Activated CD4-positive, alpha-beta T cell treated with anti-CD3 and anti-CD28 coated beads, Interleukin-2, Interleukin-6, amounts not matched to agents 100 ng/mL and 50 ng/mL, durations not matched to agents 16 hours and 8 hours (primary cell): Measurements from ENCODE around the gene CCDC102B.
"Not testable (repeated sequence)": the region's sequence is repeated elsewhere in the genome, so short reads cannot be mapped to it uniquely, and the experiment has no call there.

Experiments used
- DNase-seq: peaks from one replicate; pipeline ENCODE4 v3.0.0-alpha.2; 2020

CCDC102B gene

GRCh38 chr18:68830256-68831045 lies 32.6 kb downstream of the CCDC102B start:
- no peak for DNase-seq

- no peak for DNase-seq
These were observed 35.9 kb downstream of the CCDC102B start for GRCh38 chr18:68833756-68834155.

DNA sequence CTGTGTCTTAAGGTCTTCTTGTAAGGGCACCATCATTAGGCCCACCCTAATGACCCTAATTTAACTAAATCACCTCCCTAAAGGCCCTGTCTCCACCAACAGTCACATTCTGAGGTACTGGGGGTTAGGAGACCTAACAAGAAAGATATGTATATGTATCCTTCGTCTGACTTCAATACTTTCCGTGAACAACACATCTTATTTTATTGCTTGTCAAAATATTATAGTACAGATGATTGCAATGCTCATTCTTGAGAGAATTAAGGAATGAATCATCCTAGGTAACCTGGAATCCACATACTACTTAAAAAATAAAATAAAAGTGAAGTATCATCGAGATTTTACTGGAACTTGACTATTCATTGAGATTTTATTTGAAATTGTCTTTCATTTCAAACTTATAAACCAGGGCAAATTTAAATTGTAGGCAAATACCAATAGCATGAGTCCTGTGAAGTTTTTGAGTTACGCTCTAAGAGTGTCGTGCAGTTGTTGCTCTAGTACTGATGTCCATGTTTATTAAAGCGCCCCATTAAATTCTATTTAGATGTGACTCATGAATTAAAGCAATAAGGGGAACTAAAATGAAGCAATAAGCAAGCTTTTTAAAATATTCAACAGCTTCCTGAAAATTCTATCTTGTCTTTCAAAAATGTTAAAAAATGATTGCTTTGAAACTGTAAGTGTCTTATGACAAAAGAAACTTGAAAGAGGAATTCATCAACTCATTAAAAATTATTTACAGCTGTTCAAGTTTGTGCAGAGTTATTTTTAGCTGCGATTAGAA lies 40.0 kb downstream of the CCDC102B start:
- no peak for DNase-seq

GRCh38 chr18:68839701-68840100 lies 41.8 kb downstream of the CCDC102B start:
- DNase-seq, result no peak

DNA sequence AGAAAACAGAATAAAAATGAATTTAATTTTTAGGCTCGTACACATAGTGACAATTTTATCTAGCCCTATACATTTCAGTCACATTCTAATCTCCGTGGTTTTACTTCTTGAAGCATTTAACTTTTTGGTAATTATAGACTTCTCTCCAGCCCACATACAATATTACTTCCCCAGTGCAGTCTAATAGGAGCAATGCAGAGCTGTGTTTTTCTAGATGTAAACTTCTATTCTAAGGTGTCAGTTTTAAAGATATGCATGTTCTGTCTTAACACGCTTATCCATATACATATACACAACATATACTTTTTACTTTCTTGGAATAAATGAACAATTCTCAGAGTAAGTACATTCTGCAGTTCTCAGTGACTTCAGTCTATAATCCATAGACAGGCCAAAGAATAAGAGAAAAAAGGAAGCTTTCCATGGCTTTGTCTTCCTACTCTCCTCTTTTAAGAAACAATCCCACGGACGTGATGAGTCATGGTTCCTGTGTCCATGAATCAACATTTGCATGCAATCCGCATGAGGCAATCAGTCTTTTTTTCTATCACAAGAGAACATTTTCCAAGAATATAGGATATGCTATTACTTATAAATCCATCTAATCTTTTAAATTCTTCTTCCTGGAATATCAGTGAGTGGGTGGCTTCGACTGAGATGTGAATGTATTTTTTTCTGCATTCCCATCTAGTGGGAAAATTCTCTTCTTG lies 42.8 kb downstream of the CCDC102B start:
- DNase-seq, result no peak

GRCh38 chr18:68841301-68841700 lies 43.4 kb downstream of the CCDC102B start:
- no peak for DNase-seq

DNA sequence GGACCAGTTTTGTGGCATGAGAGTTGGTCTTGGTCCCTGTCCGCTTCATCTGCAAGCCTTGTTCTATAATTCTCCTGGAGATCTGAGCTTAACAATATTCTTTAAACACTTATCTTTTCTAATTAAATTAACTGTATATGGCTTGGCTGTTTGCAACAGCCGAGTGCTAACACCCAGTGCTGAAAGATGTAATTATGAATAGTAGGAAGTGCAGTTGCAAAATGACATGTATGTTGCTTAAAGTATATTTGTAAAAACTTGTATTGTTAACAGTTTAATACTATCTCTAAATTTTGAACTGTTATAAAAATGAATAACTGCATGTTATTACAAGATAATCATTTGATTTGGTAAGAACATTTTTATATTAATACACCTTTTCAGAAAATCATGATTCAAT lies 45.1 kb downstream of the CCDC102B start:
- DNase-seq, result no peak

DNA sequence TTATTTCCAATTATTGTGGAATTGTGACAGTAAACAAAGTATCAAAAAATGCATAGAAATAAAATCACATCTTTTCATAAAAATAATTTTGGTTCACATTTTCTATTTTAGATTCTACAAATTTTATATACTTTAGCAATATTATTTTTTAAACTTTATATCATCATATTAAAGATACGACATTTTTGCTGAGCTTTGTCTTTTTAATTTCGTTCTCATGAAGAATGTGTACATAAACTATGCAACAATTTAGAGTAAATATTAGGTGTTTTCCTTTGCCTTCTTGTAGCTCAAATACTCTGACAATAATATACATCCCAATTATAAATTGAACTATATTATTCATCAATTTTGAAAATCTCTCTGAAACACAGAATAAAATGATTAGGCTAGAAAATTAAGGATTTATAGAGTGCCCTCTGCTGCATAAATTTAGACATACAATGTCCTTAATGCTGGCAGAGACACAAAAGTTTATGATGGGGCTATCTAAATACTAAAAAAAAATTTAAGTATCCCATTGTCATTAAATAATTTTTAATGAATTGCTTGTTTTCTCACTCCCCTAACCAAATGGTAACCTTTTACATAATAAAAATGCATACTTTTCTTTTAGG lies 45.7 kb downstream of the CCDC102B start:
- DNase-seq, result no peak

DNA sequence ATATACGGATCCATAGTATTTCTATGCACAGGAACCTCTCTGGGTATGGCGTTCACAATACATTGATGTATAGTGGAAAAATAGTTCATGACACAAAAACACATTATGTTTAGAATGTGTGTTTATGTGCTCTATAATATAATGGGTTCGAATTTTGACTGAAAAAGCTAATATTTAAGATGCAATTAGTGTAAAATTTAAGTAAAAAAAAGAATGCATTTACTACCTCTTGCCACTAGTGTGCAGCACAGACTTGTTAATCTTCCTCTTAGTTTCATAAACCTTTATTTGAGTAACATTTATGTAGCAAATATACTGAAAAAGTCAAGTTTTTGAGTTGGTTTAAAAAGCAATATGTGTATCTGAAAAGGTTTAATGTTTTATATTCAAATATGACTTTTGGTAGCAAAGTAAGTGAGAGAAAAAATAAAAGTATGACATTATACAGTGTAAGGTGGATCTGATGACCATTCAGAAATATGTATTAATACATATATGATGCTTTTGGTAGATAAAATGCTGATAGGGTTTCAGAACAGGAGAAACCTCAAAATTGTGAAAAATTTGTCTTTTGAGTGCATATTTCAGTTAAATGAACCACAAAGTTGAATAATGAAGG lies 49.4 kb downstream of the CCDC102B start:
- DNase-seq, result no peak

DNA sequence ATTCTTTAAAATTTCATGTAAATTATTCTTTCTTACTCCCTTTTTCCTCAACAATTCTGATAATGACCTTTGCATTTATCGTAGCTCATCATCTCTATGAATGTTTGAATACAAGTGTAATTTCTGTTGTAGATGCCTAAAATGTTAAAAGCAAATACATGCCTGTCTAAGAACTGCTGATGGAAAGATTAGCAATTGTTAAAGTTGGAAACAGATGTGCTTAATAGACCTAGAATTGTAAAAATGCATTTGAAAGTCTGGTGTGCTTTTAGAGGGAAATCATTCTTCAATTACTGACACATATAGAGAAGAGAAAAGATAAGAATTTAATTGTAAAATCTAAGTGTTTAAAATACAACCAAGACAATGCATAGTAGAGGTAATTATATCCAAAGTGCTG lies 50.4 kb downstream of the CCDC102B start:
- DNase-seq, result no peak

- no peak for DNase-seq
These were observed 57.0 kb downstream of the CCDC102B start for GRCh38 chr18:68854786-68855391.

DNA sequence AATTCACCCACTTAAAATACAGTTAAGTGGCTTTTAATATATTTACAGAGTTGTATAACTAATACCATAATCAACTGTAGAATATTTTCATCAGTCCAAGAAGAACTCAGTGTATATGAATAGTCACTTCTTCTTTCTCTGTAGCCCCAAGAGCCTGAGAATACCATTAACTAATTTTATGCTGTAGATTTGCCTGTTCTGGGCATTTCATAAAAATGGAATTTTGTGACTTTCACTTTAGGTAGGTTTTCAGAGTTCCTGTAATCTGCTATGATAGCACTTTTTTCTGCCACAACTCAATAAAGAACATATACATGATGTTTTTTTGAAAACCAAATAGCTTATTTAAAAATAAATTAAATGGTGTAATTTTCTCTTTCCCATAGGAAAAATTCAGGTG lies 57.6 kb downstream of the CCDC102B start:
- no peak for DNase-seq

GRCh38 chr18:68861365-68861764 lies 63.5 kb downstream of the CCDC102B start:
- DNase-seq, result no peak

GRCh38 chr18:68865021-68865420 lies 67.1 kb downstream of the CCDC102B start:
- no peak for DNase-seq

DNA sequence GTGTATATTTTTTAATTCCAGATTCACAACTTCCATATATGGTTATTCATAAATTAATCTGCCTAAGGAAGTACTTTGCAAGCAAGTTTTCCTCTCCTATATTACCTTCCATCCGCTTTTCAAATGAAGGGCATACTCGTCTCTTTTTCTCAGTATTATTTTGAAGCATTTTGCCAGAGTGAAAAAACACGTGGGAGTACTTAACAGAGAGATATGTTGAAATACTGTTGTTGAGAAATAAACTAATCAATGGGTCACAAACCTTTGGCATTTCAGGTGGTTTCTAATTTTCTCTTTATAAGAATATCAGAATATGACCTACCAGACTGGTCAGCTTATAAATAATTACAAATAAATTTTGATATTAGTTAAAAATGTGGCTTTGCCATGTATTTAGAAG lies 67.6 kb downstream of the CCDC102B start:
- DNase-seq, result no peak

DNA sequence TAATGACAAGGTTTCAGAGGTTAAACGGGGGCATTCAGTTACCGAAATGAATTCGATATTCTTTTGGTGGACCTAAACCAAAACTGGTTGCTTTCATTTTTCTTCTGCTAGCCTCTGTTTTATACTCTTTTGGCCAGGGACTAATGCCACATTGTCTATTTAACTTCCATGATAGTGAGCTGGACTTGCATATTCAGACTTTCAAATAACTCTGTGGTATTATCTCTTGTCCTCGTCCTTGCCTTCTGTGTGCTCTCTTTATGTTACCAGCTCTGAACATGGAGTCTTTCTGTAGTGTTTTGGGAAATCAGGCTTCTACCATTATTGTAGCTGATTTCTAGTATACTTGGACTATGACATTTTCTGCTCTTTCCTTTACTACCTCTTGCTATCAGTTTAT lies 75.1 kb downstream of the CCDC102B start:
- no peak for DNase-seq

GRCh38 chr18:68874361-68874760 lies 76.5 kb downstream of the CCDC102B start:
- no peak for DNase-seq

DNA sequence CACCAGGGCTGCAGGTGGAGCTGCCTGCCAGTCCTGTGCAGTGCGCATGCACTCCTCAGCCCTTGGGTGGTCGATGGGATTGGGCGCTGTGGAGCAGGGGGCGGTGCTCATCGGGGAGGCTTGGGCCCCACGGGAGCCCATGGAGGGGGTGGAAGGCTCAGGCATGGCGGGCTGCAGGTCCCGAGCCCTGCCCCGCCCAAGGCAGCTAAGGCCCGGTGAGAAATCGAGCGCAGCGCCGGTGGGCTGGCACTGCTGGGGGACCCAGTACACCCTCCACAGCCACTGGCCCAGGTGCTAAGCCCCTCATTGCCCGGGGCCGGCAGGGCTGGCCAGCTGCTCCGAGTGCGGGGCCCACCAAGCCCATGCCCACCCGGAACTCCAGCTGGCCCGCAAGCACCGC lies 82.1 kb downstream of the CCDC102B start:
- DNase-seq, result not testable (repeated sequence)

DNA sequence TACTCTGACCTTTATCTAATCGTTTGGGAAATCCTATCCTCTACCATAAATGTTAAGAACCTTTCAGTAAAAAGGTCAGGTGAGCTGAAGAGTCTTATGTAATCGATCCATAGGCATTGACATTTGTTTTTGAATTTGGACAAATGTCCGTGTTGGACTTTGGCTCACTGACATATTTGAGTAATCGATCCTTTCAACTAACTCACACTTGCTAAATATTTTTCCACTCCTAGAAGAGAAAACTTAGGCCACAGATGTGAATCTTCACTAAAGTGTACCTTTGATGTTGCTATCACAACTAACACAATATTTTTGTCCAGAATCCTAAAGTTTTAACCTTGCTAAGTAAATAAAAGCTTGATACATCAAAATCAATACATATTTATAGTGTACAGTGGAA lies 89.5 kb downstream of the CCDC102B start:
- DNase-seq, result no peak

- no peak for DNase-seq
These were observed 95.5 kb downstream of the CCDC102B start for GRCh38 chr18:68893354-68893753.

DNA sequence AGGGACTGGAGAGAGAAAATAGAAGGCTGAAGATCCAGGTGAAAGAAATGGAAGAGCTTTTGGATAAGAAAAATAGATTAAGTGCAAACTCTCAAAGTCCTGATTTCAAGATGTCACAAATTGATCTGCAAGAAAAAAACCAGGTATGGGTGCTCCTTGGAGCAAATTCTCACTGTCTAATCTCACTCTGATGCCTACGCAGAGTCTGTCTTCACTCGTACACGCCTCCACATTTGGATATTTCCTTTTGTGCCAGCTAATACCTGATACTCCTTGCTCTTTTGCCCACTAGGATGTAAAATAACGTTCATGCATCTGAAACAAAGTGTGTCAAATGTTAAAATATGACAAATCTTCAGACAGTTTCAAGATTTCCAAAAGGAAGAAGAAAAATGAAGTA lies 99.4 kb downstream of the CCDC102B start:
- no peak for DNase-seq

DNA sequence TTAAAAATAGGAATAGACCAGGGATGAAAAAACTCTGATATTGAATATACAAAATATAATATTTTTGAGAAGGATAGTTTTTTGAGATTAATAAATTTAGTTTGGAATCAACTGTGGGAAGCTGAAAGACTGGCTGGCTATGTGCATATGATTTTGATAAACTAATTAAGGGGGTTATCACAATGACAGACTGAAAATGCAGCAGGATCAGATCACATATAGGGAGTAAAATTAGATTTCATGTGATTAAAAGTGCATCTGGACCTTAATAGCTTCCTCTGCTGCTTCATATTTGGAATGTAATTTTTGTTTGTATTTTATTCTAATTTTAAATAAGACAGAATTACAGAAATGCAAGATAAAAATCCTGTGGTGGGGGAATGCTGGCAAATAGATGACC lies 111.7 kb downstream of the CCDC102B start:
- no peak for DNase-seq
